ENCODE measurements around the gene RD3L. TPM values are rescaled to one million over a fixed set of nuclear protein-coding genes. Genes with fewer than 3 reads are reported as not detected.
"Not testable (repeated sequence)": the region's sequence is repeated elsewhere in the genome, so short reads cannot be mapped to it uniquely, and the experiment has no call there.

RD3L gene
- polyA plus RNA-seq, 2 donors, result not detected

DNA sequence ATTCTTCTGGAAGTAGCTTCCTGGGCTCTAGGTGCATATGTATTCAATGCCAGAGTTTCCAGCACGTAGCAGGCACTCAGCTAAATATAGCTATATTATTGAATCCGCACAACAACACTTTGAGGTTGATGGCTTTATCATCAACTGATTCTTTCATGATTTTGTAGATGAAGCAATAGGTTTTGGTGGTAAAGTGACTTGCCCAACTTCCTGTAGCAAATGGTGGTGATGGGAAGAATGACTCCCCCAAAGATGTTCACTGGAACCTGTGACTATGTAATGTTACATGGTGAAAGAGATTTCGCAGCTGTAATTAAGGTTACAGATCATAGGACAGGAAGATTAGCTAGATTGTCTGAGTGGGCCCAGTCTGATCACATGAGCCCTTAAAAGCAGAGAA is 10.9 kb downstream of the RD3L start:
- H3K4me1 ChIP-seq (ENCODE audit: control insufficient read depth in 2 of 2, insufficient read depth in 2 of 2, low read length in 1 of 2), result no peaks in the 10 kb centered on the region
- H3K9me3 ChIP-seq (ENCODE audit: control insufficient read depth in 2 of 2, insufficient read depth in 1 of 2, low read depth in 1 of 2, low read length in 1 of 2), result no peaks in the 10 kb centered on the region
- WGBS, 2 donors, result 76 to 81% methylated on average over 3 of the region's 3 CpGs
- H3K27me3 ChIP-seq (ENCODE audit: control insufficient read depth in 1 of 2, insufficient read depth in 2 of 2, low read length in 2 of 2), result no peaks in the 10 kb centered on the region
- H3K27ac ChIP-seq (ENCODE audit: low read depth in 2 of 2, low read length in 1 of 2), result no peak overlapping the region
- H3K4me3 ChIP-seq (ENCODE audit: low read depth in 1 of 2, low read length in 2 of 2), result no peak overlapping the region
- no peaks in the 10 kb centered on the region for H3K36me3 ChIP-seq (ENCODE audit: control insufficient read depth in 2 of 2, insufficient read depth in 2 of 2, low read length in 1 of 2)

DNA sequence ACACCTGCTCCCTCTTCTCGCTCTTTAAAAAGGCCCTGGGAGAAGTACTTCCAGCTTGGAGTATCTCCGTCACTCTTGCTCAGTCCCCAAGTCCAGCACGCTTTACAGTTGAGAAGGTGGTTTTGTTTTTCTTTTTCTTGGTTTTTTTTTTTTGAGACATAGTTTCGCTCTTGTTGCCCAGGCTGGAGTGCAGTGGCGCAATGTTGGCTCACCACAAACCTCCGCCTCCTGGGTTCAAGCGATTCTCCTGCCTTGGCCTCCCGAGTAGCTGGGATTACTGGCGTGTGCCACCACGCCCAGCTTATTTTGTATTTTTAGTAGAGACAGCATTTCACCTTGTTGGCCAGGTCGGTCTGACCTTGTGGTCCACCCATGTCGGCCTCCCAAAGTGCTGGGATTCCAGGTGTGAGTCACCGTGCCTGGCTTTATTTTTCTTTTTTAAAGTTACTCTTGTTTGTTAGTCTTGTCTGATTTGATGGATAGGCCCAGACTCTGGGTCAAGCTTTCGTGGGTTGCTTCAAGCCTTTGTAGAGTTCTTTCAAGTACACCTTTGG is 12.2 kb downstream of the RD3L start:
- Histone ChIP-seq H3K36me3 (ENCODE audit: control insufficient read depth in 2 of 2, insufficient read depth in 2 of 2, low read length in 1 of 2) (no peaks in the 10 kb centered on the region), H3K27ac (ENCODE audit: low read depth in 2 of 2, low read length in 1 of 2) (no peak overlapping the region), H3K4me3 (ENCODE audit: low read depth in 1 of 2, low read length in 2 of 2) (no peak overlapping the region), H3K9me3 (ENCODE audit: control insufficient read depth in 2 of 2, insufficient read depth in 1 of 2, low read depth in 1 of 2, low read length in 1 of 2) (no peaks in the 10 kb centered on the region), H3K27me3 (ENCODE audit: control insufficient read depth in 1 of 2, insufficient read depth in 2 of 2, low read length in 2 of 2) (no peaks in the 10 kb centered on the region), H3K4me1 (ENCODE audit: control insufficient read depth in 2 of 2, insufficient read depth in 2 of 2, low read length in 1 of 2) (no peaks in the 10 kb centered on the region)
- 66 to 70% methylated on average over 14 of the region's 14 CpGs for WGBS, 2 donors

DNA sequence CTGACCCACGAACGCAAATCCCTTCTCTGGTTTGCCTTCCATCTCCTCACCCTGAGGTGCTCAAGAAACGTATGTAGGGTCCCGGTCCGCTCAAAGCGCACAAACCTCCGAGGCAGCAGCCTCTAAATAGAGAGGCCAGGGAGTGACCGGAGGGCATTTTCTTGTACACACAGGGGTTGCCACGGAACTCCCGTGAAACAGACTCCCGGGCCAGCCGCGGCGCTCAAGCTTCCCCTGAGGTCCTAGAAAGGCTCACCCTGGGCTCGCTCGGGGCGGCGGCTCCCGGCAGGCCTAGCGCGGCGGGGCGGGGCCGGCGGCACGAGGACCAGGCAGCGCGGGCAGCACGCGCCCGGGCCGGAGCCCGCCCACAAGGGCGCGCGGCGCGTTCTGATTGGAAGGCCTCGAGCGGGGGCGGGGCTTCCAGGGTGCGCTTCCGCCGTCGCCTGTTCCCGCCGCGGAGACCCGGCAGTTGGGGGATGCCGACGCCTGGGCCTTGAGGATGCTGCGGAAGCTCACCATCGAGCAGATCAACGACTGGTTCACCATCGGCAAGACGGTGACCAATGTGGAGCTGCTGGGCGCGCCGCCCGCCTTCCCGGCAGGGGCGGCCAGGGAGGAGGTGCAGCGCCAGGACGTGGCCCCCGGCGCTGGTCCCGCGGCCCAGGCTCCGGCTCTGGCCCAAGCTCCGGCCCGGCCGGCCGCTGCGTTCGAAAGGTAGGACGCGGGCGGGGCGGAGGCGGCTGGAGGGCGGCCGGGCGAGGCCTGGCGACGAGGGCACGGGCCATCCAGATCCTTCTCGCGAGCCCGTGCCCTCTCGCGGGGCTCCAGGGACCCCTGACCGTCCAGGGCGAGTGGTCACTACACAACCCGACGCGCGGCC is 14.1 kb downstream of the RD3L start, which contains the start of gene TDRD9:
TSS of gene TDRD9 (plus strand) at position 446 of the 880 bp plus-strand sequence. CDS start at position 500, 54 bp downstream.
- 64 to 66% methylated on average over 92 to 97 of the region's 97 CpGs for WGBS, 2 donors
- no peaks in the 10 kb centered on the region for H3K4me1 ChIP-seq (ENCODE audit: control insufficient read depth in 2 of 2, insufficient read depth in 2 of 2, low read length in 1 of 2)
- H3K4me3 ChIP-seq (ENCODE audit: low read depth in 1 of 2, low read length in 2 of 2), result no peak within 1 kb of the TSS
- H3K9me3 ChIP-seq (ENCODE audit: control insufficient read depth in 2 of 2, insufficient read depth in 1 of 2, low read depth in 1 of 2, low read length in 1 of 2), result no peaks in the 10 kb centered on the region
- no peak within 1 kb of the TSS for H3K27ac ChIP-seq (ENCODE audit: low read depth in 2 of 2, low read length in 1 of 2)
- H3K36me3 ChIP-seq (ENCODE audit: control insufficient read depth in 2 of 2, insufficient read depth in 2 of 2, low read length in 1 of 2), result no peaks in the 10 kb centered on the region
- no peaks in the 10 kb centered on the region for H3K27me3 ChIP-seq (ENCODE audit: control insufficient read depth in 1 of 2, insufficient read depth in 2 of 2, low read length in 2 of 2)

DNA sequence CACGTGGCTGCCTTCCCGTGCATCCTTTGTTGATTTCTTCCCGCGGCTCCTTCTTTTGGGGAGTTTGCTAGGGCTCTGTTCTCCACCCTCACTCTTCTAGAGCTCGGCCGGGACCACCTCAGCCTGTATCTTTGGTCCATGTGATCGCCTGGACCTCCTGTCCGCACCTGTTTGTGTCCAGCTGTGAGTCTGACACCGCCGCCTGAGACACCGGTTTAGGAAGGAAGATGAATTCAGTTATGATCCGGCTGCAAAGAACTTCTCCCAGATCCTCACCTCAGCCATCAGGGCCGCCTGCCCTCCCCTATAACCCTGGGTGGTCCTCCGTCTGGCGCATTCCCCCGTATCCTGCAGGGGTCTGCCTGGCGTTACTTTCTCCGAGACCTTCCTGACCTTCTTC is 14.8 kb downstream of the RD3L start:
- no peak overlapping the region for H3K27ac ChIP-seq (ENCODE audit: low read depth in 2 of 2, low read length in 1 of 2)
- 91 to 93% methylated on average over 18 of the region's 18 CpGs for WGBS, 2 donors
- H3K4me3 ChIP-seq (ENCODE audit: low read depth in 1 of 2, low read length in 2 of 2), result no peak overlapping the region
- no peaks in the 10 kb centered on the region for H3K4me1 ChIP-seq (ENCODE audit: control insufficient read depth in 2 of 2, insufficient read depth in 2 of 2, low read length in 1 of 2)
- H3K36me3 ChIP-seq (ENCODE audit: control insufficient read depth in 2 of 2, insufficient read depth in 2 of 2, low read length in 1 of 2), result no peaks in the 10 kb centered on the region
- no peaks in the 10 kb centered on the region for H3K27me3 ChIP-seq (ENCODE audit: control insufficient read depth in 1 of 2, insufficient read depth in 2 of 2, low read length in 2 of 2)
- no peaks in the 10 kb centered on the region for H3K9me3 ChIP-seq (ENCODE audit: control insufficient read depth in 2 of 2, insufficient read depth in 1 of 2, low read depth in 1 of 2, low read length in 1 of 2)

DNA sequence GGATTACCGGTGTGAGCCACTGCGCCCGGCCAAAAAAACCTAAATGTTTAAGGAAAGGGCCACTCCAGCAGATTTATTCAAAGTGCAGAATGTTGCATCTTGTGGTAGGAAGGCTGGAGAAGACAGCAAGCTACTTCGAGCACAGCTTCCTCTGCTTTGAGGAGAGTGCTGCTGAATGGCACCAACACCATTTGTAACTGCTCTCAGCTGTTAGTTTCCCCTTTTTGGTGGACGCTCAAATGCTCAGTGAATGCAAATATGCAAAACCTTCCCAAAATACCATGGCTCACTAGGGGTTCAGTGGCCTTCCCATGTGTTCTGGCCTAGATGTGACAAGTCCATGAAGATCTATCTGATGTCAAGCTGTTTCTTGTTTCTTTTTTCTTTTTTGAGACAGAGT is 17.0 kb downstream of the RD3L start:
- no peaks in the 10 kb centered on the region for H3K9me3 ChIP-seq (ENCODE audit: control insufficient read depth in 2 of 2, insufficient read depth in 1 of 2, low read depth in 1 of 2, low read length in 1 of 2)
- H3K4me1 ChIP-seq (ENCODE audit: control insufficient read depth in 2 of 2, insufficient read depth in 2 of 2, low read length in 1 of 2), result peaks cover 0 to 2% of the 10 kb centered on the region in 2 donors
- no peak overlapping the region for H3K4me3 ChIP-seq (ENCODE audit: low read depth in 1 of 2, low read length in 2 of 2)
- no peaks in the 10 kb centered on the region for H3K27me3 ChIP-seq (ENCODE audit: control insufficient read depth in 1 of 2, insufficient read depth in 2 of 2, low read length in 2 of 2)
- WGBS, 2 donors, result 81 to 89% methylated on average over 5 of the region's 5 CpGs
- no peak overlapping the region for H3K27ac ChIP-seq (ENCODE audit: low read depth in 2 of 2, low read length in 1 of 2)
- no peaks in the 10 kb centered on the region for H3K36me3 ChIP-seq (ENCODE audit: control insufficient read depth in 2 of 2, insufficient read depth in 2 of 2, low read length in 1 of 2)

DNA sequence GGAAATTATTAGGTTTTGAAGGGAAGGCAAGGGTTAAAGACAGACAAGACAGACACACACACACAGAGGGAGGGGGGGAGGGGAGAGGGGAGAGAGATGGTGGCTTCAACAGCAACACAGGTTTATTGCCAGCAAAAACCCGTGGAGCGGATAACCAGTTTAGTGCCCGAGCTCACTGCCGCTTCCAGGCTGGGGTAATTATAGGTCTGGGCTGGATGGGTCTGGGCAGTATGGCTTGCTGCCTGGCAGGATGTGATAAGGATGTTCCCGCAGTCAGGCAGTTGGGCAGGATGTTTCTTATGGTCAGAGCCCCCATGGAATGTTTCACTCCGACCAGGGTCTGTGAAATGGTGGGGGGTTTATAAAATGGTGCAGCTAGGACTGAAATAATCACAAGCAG is 18.5 kb downstream of the RD3L start:
- no peaks in the 10 kb centered on the region for H3K9me3 ChIP-seq (ENCODE audit: control insufficient read depth in 2 of 2, insufficient read depth in 1 of 2, low read depth in 1 of 2, low read length in 1 of 2)
- H3K36me3 ChIP-seq (ENCODE audit: control insufficient read depth in 2 of 2, insufficient read depth in 2 of 2, low read length in 1 of 2), result no peaks in the 10 kb centered on the region
- peaks cover 0 to 2% of the 10 kb centered on the region in 2 donors for H3K4me1 ChIP-seq (ENCODE audit: control insufficient read depth in 2 of 2, insufficient read depth in 2 of 2, low read length in 1 of 2)
- no peak overlapping the region for H3K4me3 ChIP-seq (ENCODE audit: low read depth in 1 of 2, low read length in 2 of 2)
- no peak overlapping the region for H3K27ac ChIP-seq (ENCODE audit: low read depth in 2 of 2, low read length in 1 of 2)
- H3K27me3 ChIP-seq (ENCODE audit: control insufficient read depth in 1 of 2, insufficient read depth in 2 of 2, low read length in 2 of 2), result no peaks in the 10 kb centered on the region
- WGBS, 2 donors, result 19 to 23% methylated on average over 6 of the region's 6 CpGs

DNA sequence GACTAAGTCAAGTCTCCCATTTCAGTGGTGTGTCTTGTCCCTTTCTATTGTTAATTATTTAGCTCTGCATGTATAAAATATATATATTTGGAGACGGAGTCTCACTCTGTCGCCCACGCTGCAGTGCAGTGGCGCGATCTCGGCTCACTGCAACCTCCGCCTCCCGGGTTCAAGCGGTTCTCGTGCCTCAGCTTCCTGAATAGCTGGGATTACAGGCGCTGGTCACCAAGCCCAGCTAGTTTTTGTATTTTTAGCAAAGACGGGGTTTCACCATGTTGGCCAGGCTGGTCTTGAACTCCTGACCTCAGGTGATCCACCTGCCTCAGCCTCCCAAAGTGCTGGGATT is 20.5 kb downstream of the RD3L start:
- H3K4me3 ChIP-seq (ENCODE audit: low read depth in 1 of 2, low read length in 2 of 2); H3K27me3 ChIP-seq (ENCODE audit: control insufficient read depth in 1 of 2, insufficient read depth in 2 of 2, low read length in 2 of 2); H3K9me3 ChIP-seq (ENCODE audit: control insufficient read depth in 2 of 2, insufficient read depth in 1 of 2, low read depth in 1 of 2, low read length in 1 of 2); H3K27ac ChIP-seq (ENCODE audit: low read depth in 2 of 2, low read length in 1 of 2); H3K36me3 ChIP-seq (ENCODE audit: control insufficient read depth in 2 of 2, insufficient read depth in 2 of 2, low read length in 1 of 2); H3K4me1 ChIP-seq (ENCODE audit: control insufficient read depth in 2 of 2, insufficient read depth in 2 of 2, low read length in 1 of 2): not testable (repeated sequence)
- WGBS, 2 donors, result 62 to 65% methylated on average over 12 of the region's 12 CpGs

DNA sequence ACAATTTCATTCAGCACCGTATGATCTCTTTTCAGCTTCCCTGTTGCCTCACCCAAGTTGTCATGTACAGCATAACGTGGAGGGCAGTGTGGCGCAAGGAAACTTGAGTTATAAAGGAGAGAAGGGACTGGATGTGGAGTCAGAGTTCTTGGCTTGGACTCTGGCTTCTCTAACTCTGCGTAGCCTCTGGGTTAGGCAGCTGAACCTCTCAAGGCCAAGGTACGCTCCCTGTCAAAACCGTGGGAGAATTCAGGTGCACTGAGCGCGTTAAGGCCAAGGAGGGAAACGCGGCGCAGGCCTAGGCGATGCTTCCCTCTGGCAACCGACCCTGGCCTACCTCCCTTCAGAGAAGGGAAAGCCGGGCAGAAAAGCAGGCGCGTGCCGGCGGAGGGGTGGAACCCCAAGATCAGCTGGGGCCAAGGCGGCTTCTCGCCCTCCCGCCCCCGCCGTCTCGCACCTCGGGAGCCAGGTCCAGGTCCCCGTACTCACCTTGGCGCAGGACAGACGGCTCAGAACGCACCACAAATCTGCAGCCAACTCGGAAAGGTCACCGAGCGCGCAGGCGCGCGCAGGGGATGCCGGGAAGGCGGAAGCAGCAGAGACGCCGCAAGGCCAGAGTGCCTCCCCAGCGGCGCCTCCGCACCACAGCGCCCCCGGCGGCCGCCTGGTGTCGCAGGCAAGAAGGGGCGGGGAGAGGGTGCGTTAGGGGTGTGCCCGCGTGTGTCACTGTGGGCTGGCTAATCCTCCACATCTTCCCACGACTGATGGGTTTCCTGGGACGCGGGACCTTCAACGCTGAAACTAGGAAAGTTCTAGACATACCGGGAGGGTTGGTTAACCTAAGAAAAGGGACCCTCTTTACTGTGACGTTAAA is 21.1 kb downstream of the RD3L start:
- WGBS, 2 donors, result 1% methylated on average over 58 of the region's 58 CpGs
- Histone ChIP-seq H3K4me1 (ENCODE audit: control insufficient read depth in 2 of 2, insufficient read depth in 2 of 2, low read length in 1 of 2) (peaks cover 0 to 2% of the 10 kb centered on the region in 2 donors), H3K27ac (ENCODE audit: low read depth in 2 of 2, low read length in 1 of 2) (peak overlapping the region; percentile 75 to 95)

DNA sequence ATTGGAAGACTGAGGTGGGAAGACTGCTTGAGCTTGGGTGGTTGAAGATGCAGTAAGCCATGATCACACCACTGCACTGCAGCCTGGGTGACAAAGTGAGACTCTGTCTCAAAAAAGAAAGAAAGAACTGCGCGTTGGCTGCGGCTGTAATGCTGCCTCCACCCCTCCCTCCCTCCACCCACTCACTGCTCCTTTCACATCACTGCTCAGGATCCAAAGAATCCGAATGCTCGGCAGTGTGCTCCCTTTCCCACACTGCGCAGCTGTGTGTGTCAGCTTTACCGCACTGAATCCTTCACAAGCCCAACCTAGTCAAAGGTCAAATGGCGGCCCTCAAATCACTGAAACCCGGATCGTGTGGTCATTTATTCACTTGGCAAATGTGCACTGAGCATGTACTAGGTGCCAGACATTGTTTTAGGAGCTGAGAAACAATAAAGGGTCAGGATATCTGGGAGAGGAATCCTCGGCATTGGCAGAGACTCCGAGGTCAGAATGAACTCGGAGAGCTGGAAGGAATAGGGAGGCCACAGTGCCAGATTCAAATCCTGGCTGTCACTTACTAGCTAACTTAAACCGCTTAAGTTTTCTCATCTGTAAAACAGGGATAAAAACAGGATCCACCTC is 25.6 kb downstream of the RD3L start:
- H3K36me3 ChIP-seq (ENCODE audit: control insufficient read depth in 2 of 2, insufficient read depth in 2 of 2, low read length in 1 of 2), result peaks cover 0 to 14% of the 10 kb centered on the region in 2 donors
- WGBS, 2 donors, result 74 to 75% methylated on average over 14 of the region's 14 CpGs

More for the DNA sequence above, 21.1 kb downstream of the RD3L start:
- Histone ChIP-seq H3K36me3 (ENCODE audit: control insufficient read depth in 2 of 2, insufficient read depth in 2 of 2, low read length in 1 of 2) (peaks cover 0 to 10% of the 10 kb centered on the region in 2 donors), H3K27me3 (ENCODE audit: control insufficient read depth in 1 of 2, insufficient read depth in 2 of 2, low read length in 2 of 2) (no peaks in the 10 kb centered on the region), H3K4me3 (ENCODE audit: low read depth in 1 of 2, low read length in 2 of 2) (peak overlapping the region; percentile 77 to 93), H3K9me3 (ENCODE audit: control insufficient read depth in 2 of 2, insufficient read depth in 1 of 2, low read depth in 1 of 2, low read length in 1 of 2) (no peaks in the 10 kb centered on the region)

More for the DNA sequence above, 25.6 kb downstream of the RD3L start:
- H3K4me3 ChIP-seq (ENCODE audit: low read depth in 1 of 2, low read length in 2 of 2), result no peak overlapping the region
- H3K27me3 ChIP-seq (ENCODE audit: control insufficient read depth in 1 of 2, insufficient read depth in 2 of 2, low read length in 2 of 2), result no peaks in the 10 kb centered on the region
- peaks cover 0 to under 1% of the 10 kb centered on the region in 2 donors for H3K4me1 ChIP-seq (ENCODE audit: control insufficient read depth in 2 of 2, insufficient read depth in 2 of 2, low read length in 1 of 2)
- no peak overlapping the region for H3K27ac ChIP-seq (ENCODE audit: low read depth in 2 of 2, low read length in 1 of 2)
- H3K9me3 ChIP-seq (ENCODE audit: control insufficient read depth in 2 of 2, insufficient read depth in 1 of 2, low read depth in 1 of 2, low read length in 1 of 2), result no peaks in the 10 kb centered on the region

Measured in esophagus (tissue), 2 donors.